NCI-H748 treated with DMSO at 0.1 percent for 48 hours (cell line): ENCODE data around the gene IL21.
"Not testable (repeated sequence)": the region's sequence is repeated elsewhere in the genome, so short reads cannot be mapped to it uniquely, and the experiment has no call there.

Experiments
- DNase-seq: peaks from one replicate; lab custom pipeline; 2025; lab: John Stamatoyannopoulos, UW

IL21 gene

GRCh38 chr4:122621016-122621507, at the start of gene IL21:
TSS of gene IL21 (minus strand) at chr4:122621066. CDS start at chr4:122621011, 55 bp downstream.
- no peak for DNase-seq

DNA sequence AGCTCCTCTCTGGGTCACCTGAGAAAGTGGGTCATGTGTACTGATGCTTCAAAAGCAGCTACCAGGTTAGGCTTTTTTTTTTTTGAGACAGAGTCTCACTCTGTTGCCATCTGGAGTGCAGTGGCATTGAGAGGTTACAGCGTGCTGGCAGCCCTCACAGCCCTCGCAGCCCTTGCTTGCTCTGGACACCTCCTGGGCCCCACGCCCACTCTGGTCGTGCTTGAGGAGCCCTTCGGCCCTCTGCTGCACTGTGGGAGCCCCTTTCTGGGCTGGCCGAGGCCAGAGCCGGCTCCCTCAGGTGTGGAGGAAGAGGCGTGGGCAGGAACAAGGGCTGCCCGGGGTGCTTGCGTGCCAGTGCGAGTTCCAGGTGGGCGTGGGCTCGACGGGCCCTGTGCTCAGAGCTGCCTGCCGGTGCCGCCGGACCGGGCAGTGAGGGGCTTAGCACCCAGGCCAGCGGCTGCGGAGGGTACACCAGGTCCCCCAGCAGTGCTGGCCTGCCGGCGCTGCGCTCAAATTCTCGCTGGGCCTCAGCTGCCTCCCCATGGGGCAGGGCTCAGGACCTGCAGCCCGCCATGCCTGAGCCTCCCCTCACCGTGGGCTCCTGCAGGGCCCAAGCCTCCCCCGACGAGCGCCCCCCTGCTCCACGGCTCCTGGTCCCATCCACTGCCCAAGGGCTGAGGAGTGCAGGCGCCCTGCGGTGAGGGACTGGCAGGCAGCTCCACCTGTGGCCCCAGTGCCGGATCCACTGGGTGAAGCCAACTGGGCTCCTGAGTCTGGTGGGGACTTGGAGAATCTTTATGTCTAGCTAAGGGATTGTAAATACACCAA, 49.3 kb upstream of the IL21 start:
- DNase-seq: no peak

DNA sequence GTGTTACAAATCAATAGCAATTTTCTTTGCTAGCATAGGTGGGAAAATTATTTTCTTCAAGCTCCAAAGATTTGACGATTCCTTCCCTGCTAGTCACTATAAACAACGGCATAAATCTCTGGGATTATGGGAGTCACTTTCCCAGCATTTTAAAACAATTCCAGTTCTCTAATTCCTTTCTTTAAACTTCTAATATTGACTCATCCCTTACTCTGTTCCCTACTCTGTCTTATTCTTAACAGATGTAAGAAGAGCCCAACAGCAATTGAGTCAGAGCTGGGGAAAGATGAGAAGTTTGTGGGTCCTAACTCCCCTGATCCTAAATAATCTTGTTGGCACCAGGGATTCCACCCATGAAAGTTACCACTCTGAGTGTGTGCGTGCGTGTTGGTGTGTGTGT, 47.4 kb upstream of the IL21 start:
- DNase-seq: no peak

GRCh38 chr4:122666527-122667245, 45.8 kb upstream of the IL21 start:
- no peak for DNase-seq

- no peak for DNase-seq
Measured at GRCh38 chr4:122665161-122665929, 44.5 kb upstream of the IL21 start.

GRCh38 chr4:122663814-122664610, 43.1 kb upstream of the IL21 start:
- no peak for DNase-seq

DNA sequence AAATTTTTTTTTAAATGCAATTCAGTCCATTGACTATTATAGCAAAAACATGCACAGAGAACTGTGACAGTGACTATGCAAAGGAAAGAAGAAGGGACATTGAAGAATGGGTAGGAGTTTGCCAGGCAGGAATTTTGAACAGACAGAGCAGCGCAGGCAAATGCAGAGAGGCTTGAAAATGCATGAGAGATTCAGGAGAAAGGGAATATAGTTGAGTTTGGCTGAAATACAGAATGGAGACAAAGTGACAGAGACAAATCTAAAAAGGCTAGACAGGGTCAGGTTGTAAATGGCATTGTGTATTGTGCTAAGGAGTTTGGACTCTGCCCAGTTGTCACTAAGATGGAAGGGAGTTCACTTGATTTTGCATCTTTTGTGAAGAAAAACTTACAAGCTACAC, 42.4 kb upstream of the IL21 start:
- DNase-seq: no peak

- no peak for DNase-seq
Measured at GRCh38 chr4:122662701-122663100, 41.8 kb upstream of the IL21 start.

- DNase-seq: no peak
Measured at GRCh38 chr4:122661176-122662160, 40.6 kb upstream of the IL21 start.

DNA sequence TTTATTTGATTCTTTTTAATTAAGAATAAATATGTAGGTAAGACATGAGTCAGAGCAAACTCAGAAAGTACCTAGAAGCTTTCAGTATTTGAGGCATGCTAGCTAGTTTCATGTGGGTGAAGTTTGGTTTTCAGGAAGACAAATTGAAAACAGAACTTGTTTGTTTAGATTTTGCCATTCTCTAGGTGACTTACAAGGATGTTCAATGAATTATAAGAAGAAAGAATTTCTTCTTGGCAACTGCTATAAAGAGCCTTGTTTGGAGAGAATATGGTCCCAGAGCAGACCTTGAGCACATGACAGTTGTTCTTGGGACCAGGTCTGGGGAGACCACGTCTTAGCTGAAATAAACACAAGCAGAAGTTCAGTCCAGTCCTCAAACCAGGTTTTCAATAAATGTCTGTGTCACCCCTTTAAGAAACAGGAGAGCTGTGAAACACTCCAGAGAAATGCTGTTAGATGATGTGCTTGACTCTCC, 38.0 kb upstream of the IL21 start:
- DNase-seq: no peak

DNA sequence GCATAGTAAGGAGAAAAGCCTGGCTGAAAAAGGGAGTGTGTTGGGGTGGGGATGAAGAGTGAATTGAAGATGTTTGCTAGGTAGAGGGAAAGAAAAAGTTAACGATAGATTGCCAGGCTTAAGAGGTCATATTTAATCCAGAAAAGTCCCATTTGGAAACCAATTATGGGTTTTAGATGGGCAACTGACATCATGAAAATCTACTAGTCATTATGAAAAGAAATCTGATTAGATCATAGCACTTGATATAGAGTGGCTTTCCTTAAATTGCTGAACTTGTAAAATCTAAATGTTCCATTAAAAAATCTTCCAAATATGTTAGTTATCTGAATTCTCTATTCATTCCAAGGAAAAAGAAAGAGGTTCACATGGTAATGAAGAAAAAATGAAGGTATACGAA, 37.5 kb upstream of the IL21 start:
- no peak for DNase-seq

- no peak for DNase-seq
Measured at GRCh38 chr4:122657553-122657952, 36.7 kb upstream of the IL21 start.

GRCh38 chr4:122656583-122656982, 35.7 kb upstream of the IL21 start:
- not testable (repeated sequence) for DNase-seq

- no peak for DNase-seq
Measured at GRCh38 chr4:122652379-122652778, 31.5 kb upstream of the IL21 start.

GRCh38 chr4:122650148-122650547, 29.3 kb upstream of the IL21 start:
- no peak for DNase-seq

- DNase-seq: no peak
Measured at GRCh38 chr4:122647656-122648055, 26.8 kb upstream of the IL21 start.

GRCh38 chr4:122643257-122643656, 22.4 kb upstream of the IL21 start:
- DNase-seq: no peak

GRCh38 chr4:122639181-122639580, 18.3 kb upstream of the IL21 start:
- no peak for DNase-seq

GRCh38 chr4:122636697-122637096, 15.8 kb upstream of the IL21 start:
- DNase-seq: no peak

DNA sequence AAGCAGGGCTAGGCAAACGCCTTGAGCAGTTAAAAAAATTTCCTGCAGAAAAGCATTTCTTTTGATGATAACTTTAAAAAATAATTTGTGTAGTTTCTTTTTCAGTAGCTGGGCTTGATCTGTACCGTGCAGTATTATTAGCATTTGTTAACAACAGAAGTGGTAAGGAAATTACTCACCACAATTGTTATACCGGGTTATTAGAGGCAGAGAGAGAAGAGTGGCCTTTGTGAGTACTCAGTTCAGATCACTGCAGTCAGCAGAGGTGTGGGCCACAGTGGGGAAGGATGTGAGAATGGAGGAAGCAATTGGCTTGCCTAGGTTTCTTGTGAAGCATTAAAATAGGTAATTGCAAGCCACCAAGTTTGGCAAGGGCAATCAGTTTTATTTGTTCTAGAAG, 14.3 kb upstream of the IL21 start:
- no peak for DNase-seq
